ENCODE results near the gene IL22. TPM values are rescaled to one million over a fixed set of nuclear protein-coding genes. Genes with fewer than 3 reads are reported as not detected.
A peak's percentile ranks its signal among the peaks of the same experiment; 100 is the strongest.

The IL22 gene
- not detected for total RNA-seq

- no peak within 1 kb of the TSS for H3K4me3 ChIP-seq
- no peaks in the 10 kb centered on the region for H3K4me1 ChIP-seq
- H3K27ac ChIP-seq, result no peak within 1 kb of the TSS
- H3K27me3 ChIP-seq, result peaks cover 4% of the 10 kb centered on the region
- ATAC-seq, result no peak
- H3K36me3 ChIP-seq, result no peaks in the 10 kb centered on the region
- WGBS, 2 donors (ENCODE audit: low coverage in 1 of 2), result 90 to 91% methylated on average over 6 to 7 of the region's 7 CpGs
- TF ChIP-seq EP300 (IDR thresholded peaks at IDR 0.05) (no peak), POLR2AphosphoS5 (IDR thresholded peaks at IDR 0.05) (no peak), POLR2A (IDR thresholded peaks at IDR 0.05) (no peak)
- TF ChIP-seq, protein P1, sequence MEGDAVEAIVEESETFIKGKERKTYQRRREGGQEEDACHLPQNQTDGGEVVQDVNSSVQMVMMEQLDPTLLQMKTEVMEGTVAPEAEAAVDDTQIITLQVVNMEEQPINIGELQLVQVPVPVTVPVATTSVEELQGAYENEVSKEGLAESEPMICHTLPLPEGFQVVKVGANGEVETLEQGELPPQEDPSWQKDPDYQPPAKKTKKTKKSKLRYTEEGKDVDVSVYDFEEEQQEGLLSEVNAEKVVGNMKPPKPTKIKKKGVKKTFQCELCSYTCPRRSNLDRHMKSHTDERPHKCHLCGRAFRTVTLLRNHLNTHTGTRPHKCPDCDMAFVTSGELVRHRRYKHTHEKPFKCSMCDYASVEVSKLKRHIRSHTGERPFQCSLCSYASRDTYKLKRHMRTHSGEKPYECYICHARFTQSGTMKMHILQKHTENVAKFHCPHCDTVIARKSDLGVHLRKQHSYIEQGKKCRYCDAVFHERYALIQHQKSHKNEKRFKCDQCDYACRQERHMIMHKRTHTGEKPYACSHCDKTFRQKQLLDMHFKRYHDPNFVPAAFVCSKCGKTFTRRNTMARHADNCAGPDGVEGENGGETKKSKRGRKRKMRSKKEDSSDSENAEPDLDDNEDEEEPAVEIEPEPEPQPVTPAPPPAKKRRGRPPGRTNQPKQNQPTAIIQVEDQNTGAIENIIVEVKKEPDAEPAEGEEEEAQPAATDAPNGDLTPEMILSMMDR (IDR thresholded peaks at IDR 0.05), result no peak
- no peaks in the 10 kb centered on the region for H3K9me3 ChIP-seq
Observed at GRCh38 chr12:68253504-68253903, at the start of gene IL22. TSS of gene IL22 (minus strand) at chr12:68253604. CDS start at chr12:68253448, 156 bp downstream.

- Histone ChIP-seq H3K4me3 (no peak overlapping the region), H3K27me3 (no peaks in the 10 kb centered on the region), H3K36me3 (peaks cover 0 to 45% of the 10 kb centered on the region in 2 donors), H3K27ac (no peak overlapping the region), H3K4me1 (peaks cover 0 to 27% (median 4%) of the 10 kb centered on the region in 3 donors), H3K9me3 (peaks cover 0 to 12% (median 0%) of the 10 kb centered on the region in 3 donors)
- TF ChIP-seq, protein P1 (IDR thresholded peaks at IDR 0.05), result no peak
- TF ChIP-seq POLR2AphosphoS5 (IDR thresholded peaks at IDR 0.05) (no peak), POLR2A (IDR thresholded peaks at IDR 0.05) (no peak), EP300 (IDR thresholded peaks at IDR 0.05) (no peak)
- no peak for ATAC-seq
- WGBS, 2 donors (ENCODE audit: low coverage in 1 of 2), result 64 to 86% methylated on average over 1 to 2 of the region's 4 CpGs
Observed at GRCh38 chr12:68297929-68298328, 44.5 kb upstream of the IL22 start.

GRCh38 chr12:68294251-68294650, 40.8 kb upstream of the IL22 start:
- Histone ChIP-seq H3K27me3 (no peaks in the 10 kb centered on the region), H3K9me3 (peaks cover 0 to under 1% (median 0%) of the 10 kb centered on the region in 3 donors), H3K4me1 (peaks cover 0 to 27% (median 4%) of the 10 kb centered on the region in 3 donors), H3K27ac (peak overlapping the region in 1 of 4 donors; percentile 15), H3K36me3 (peaks cover 0 to 12% of the 10 kb centered on the region in 2 donors), H3K4me3 (no peak overlapping the region)
- TF ChIP-seq, protein P1 (IDR thresholded peaks at IDR 0.05), result no peak
- 11 to 12% methylated on average over 2 of the region's 2 CpGs for WGBS, 2 donors (ENCODE audit: low coverage in 1 of 2)
- ATAC-seq, result no peak

- Histone ChIP-seq H3K27ac (peak overlapping the region in 1 of 4 donors; percentile 15), H3K4me3 (no peak overlapping the region), H3K4me1 (peaks cover 0 to 27% (median 4%) of the 10 kb centered on the region in 3 donors), H3K36me3 (peaks cover 0 to 6% of the 10 kb centered on the region in 2 donors), H3K27me3 (no peaks in the 10 kb centered on the region), H3K9me3 (no peaks in the 10 kb centered on the region)
- TF ChIP-seq, protein P1 (IDR thresholded peaks at IDR 0.05), result no peak
- no peak for TF ChIP-seq POLR2AphosphoS5 (IDR thresholded peaks at IDR 0.05)
- no peak for TF ChIP-seq POLR2A (IDR thresholded peaks at IDR 0.05)
- no peak for TF ChIP-seq EP300 (IDR thresholded peaks at IDR 0.05)
- no peak for ATAC-seq
Observed at GRCh38 chr12:68293347-68293746, 39.9 kb upstream of the IL22 start.

DNA sequence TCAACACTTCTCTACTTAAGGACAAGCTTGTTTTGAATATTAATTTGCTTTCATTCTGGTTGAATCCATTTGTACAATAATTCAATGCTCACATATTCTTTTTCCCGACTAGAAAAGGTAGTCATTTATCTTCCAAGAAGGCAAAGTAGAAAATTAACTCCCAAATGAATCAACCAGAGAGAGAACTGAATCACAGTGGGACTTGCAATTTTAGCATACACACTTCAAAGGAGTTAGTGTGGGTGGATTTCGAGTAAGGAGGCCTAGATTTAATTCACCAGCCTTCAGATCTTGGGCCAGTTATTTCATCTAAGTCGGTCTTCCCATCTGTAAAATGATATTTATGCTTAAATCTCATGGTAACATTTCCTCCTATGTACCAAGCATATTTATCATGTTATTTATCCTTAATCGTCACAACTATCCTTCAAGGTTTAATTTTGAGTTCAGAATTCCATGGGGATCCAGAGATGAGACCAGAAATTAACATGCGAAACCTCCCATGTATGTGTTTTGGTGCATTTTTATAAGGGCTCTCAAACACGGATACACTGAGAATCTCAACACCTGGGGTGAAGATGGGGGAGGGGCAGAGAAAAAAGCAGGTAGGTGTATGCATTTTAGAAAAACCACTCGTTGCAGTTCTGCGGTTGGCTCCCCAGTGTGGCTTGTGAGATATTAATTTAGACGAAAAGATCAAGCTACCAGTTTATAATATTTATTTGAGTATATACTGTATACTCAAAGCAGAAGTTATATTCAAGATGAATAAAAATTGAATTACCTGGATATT, 38.9 kb upstream of the IL22 start:
- peaks cover 0 to 27% (median 4%) of the 10 kb centered on the region in 3 donors for H3K4me1 ChIP-seq
- no peaks in the 10 kb centered on the region for H3K36me3 ChIP-seq
- no peak for ATAC-seq
- WGBS, 2 donors (ENCODE audit: low coverage in 1 of 2), result 67 to 79% methylated on average over 9 of the region's 9 CpGs
- no peaks in the 10 kb centered on the region for H3K9me3 ChIP-seq
- H3K27me3 ChIP-seq, result no peaks in the 10 kb centered on the region
- TF ChIP-seq EP300 (IDR thresholded peaks at IDR 0.05) (no peak), POLR2A (IDR thresholded peaks at IDR 0.05) (no peak), POLR2AphosphoS5 (IDR thresholded peaks at IDR 0.05) (no peak)
- TF ChIP-seq, protein P1 (IDR thresholded peaks at IDR 0.05), result no peak
- no peak overlapping the region for H3K4me3 ChIP-seq
- H3K27ac ChIP-seq, result no peak overlapping the region
